ENCODE results near the gene ACVRL1.

- TF ChIP-seq CTCF (conservative IDR thresholded peaks at IDR 0.05) (no peak), EZH2 (IDR thresholded peaks at IDR 0.05; ENCODE audit: low read depth) (no peak)
These were observed 12.7 kb downstream of the ACVRL1 start for GRCh38 chr12:51920046-51920445.

Measured in PC-9 (cell line).